DMS53 treated with DMSO at 0.1 percent for 48 hours (cell line): ENCODE measurements around the gene LEF1.
"Not testable (repeated sequence)": the region's sequence is repeated elsewhere in the genome, so short reads cannot be mapped to it uniquely, and the experiment has no call there.

Source experiments
- DNase-seq: peaks from one replicate; lab custom pipeline; 2025; ENCODE audit not compliant: unreplicated experiment; lab: John Stamatoyannopoulos, UW

Gene LEF1

GRCh38 chr4:108070775-108071174, 98.0 kb downstream of the LEF1 start:
- no peak for DNase-seq

GRCh38 chr4:108068442-108068841, 100.3 kb downstream of the LEF1 start:
- no peak for DNase-seq

GRCh38 chr4:108060686-108061321, 107.9 kb downstream of the LEF1 start:
- DNase-seq = no peak

- peak; percentile 3 for DNase-seq
Observed at GRCh38 chr4:108060164-108060563, 108.6 kb downstream of the LEF1 start.

GRCh38 chr4:108058685-108059440, 109.9 kb downstream of the LEF1 start:
- DNase-seq = no peak

- no peak for DNase-seq
Observed at GRCh38 chr4:108056418-108056817, 112.3 kb downstream of the LEF1 start.

GRCh38 chr4:108055787-108056186, 112.9 kb downstream of the LEF1 start:
- DNase-seq = no peak

- no peak for DNase-seq
Observed at GRCh38 chr4:108054025-108054638, 114.6 kb downstream of the LEF1 start.

- DNase-seq = no peak
Observed at GRCh38 chr4:108053251-108053711, 115.5 kb downstream of the LEF1 start.

GRCh38 chr4:108052558-108053120, 116.1 kb downstream of the LEF1 start:
- DNase-seq = no peak

GRCh38 chr4:108051343-108051742, 117.4 kb downstream of the LEF1 start:
- no peak for DNase-seq

GRCh38 chr4:108050166-108051111, 118.3 kb downstream of the LEF1 start:
- not testable (repeated sequence) for DNase-seq

GRCh38 chr4:108049406-108049805, 119.3 kb downstream of the LEF1 start:
- DNase-seq = no peak

GRCh38 chr4:108048997-108049396, 119.7 kb downstream of the LEF1 start:
- no peak for DNase-seq

GRCh38 chr4:108048157-108048556, 120.6 kb downstream of the LEF1 start:
- no peak for DNase-seq

GRCh38 chr4:108047199-108047598, 121.5 kb downstream of the LEF1 start:
- DNase-seq = no peak

GRCh38 chr4:108045687-108046024, 123.1 kb downstream of the LEF1 start:
- DNase-seq = no peak

- DNase-seq = no peak
Observed at GRCh38 chr4:108044951-108045686, 123.6 kb downstream of the LEF1 start.

- DNase-seq = no peak
Observed at GRCh38 chr4:108043526-108043925, 125.2 kb downstream of the LEF1 start.

GRCh38 chr4:108042927-108043326, 125.8 kb downstream of the LEF1 start:
- no peak for DNase-seq
